Karpas-422 (cell line): ENCODE data around the gene DENND5B. TPM values are rescaled to one million over a fixed set of nuclear protein-coding genes. Genes with fewer than 3 reads are reported as not detected.
"Not testable (repeated sequence)": the region's sequence is repeated elsewhere in the genome, so short reads cannot be mapped to it uniquely, and the experiment has no call there.

ENCODE experiments used
- DNase-seq: peaks from one replicate; pipeline ENCODE4 v3.0.0-alpha.2; 2015
- H2AFZ ChIP-seq: fragments of 200-600 bp; sonication (generic); 2 replicates; pipeline ENCODE4 v1.6.1; 2014; ENCODE audit warnings: antibody characterized with exemption, low read length, mixed read lengths
- H3K27ac ChIP-seq: fragments of 200-600 bp; sonication (generic); 2 replicates; pipeline ENCODE4 v1.5.1; 2014; ENCODE audit warnings: mild to moderate bottlenecking, low read length, moderate library complexity
- H3K27me3 ChIP-seq: fragments of 200-600 bp; sonication (generic); 2 replicates; pipeline ENCODE4 v1.6.1; 2014; ENCODE audit warnings: low read length, mixed read lengths
- H3K36me3 ChIP-seq: fragments of 200-600 bp; sonication (generic); 2 replicates; pipeline ENCODE4 v1.6.1; 2014; ENCODE audit warnings: low read length, mixed read lengths; ENCODE audit not compliant: insufficient read depth
- H3K4me1 ChIP-seq: fragments of 200-600 bp; sonication (generic); 2 replicates; pipeline ENCODE4 v1.6.1; 2014; ENCODE audit warnings: mild to moderate bottlenecking, low read length, mixed read lengths
- H3K4me2 ChIP-seq: fragments of 200-600 bp; sonication (generic); 2 replicates; pipeline ENCODE4 v1.6.1; 2014; ENCODE audit warnings: low read length, low read depth, mild to moderate bottlenecking; ENCODE audit not compliant: poor library complexity, severe bottlenecking
- H3K4me3 ChIP-seq: fragments of 200-600 bp; sonication (generic); 2 replicates; pipeline ENCODE4 v1.5.1; 2014; ENCODE audit warnings: mild to moderate bottlenecking, antibody characterized with exemption, low read length, mixed read lengths
- H3K79me2 ChIP-seq: fragments of 200-600 bp; sonication (generic); 2 replicates; pipeline ENCODE4 v1.6.1; 2014; ENCODE audit warnings: mild to moderate bottlenecking, low read length, mixed read lengths
- H3K9ac ChIP-seq: fragments of 200-600 bp; sonication (generic); 2 replicates; pipeline ENCODE4 v1.6.0; 2014; ENCODE audit warnings: low read length
- H3K9me2 ChIP-seq: fragments of 200-600 bp; sonication (generic), shearing (Covaris generic); replicated peaks from 2 replicates; pipeline ENCODE4 v1.6.0; 2014; ENCODE audit warnings: mild to moderate bottlenecking, low read length, moderate library complexity; ENCODE audit not compliant: insufficient read depth
- H3K9me3 ChIP-seq: fragments of 300-700, 200-600 bp; sonication (generic); 2 replicates; pipeline ENCODE4 v1.6.1; 2014; ENCODE audit warnings: low read length, mixed read lengths
- H4K20me1 ChIP-seq: fragments of 200-600 bp; sonication (generic); 2 replicates; pipeline ENCODE4 v1.6.1; 2014; ENCODE audit warnings: mild to moderate bottlenecking, antibody characterized with exemption, low read length, low read depth; ENCODE audit not compliant: insufficient read depth
- total RNA-seq: library from RNA; depleted of rRNA; stranded (reverse); fragments of >200 nt; shearing (Covaris generic); gene quantifications from 2 replicates; pipeline ENCODE4 v1.2.3, GENCODE V29; 2014; ENCODE audit warnings: low replicate concordance

DENND5B gene
- total RNA-seq, 1 experiment from 2014 or later: 5.5 TPM

- Histone ChIP-seq H3K36me3 (no peaks in the 10 kb centered on the region), H3K27ac (no peak overlapping the region)
Measured at GRCh38 chr12:31478898-31479297, 112.0 kb downstream of the DENND5B start.

GRCh38 chr12:31478425-31478824 lies 112.5 kb downstream of the DENND5B start:
- Histone ChIP-seq H2AFZ (no peak overlapping the region), H3K4me1 (peaks cover 10% of the 10 kb centered on the region), H3K9ac (no peak overlapping the region), H3K4me2 (no peak overlapping the region), H3K36me3 (no peaks in the 10 kb centered on the region), H3K4me3 (no peak overlapping the region), H3K9me3 (no peaks in the 10 kb centered on the region), H3K27me3 (no peaks in the 10 kb centered on the region), H3K79me2 (no peaks in the 10 kb centered on the region), H4K20me1 (no peaks in the 10 kb centered on the region), H3K27ac (no peak overlapping the region), H3K9me2 (no peaks in the 10 kb centered on the region)
- DNase-seq: no peak

More at GRCh38 chr12:31478898-31479297, 112.0 kb downstream of the DENND5B start:
- Histone ChIP-seq H3K9ac (no peak overlapping the region), H2AFZ (no peak overlapping the region), H3K4me2 (no peak overlapping the region), H3K4me3 (no peak overlapping the region), H3K79me2 (no peaks in the 10 kb centered on the region), H3K9me3 (no peaks in the 10 kb centered on the region), H3K4me1 (peaks cover 10% of the 10 kb centered on the region), H3K27me3 (no peaks in the 10 kb centered on the region), H4K20me1 (no peaks in the 10 kb centered on the region), H3K9me2 (no peaks in the 10 kb centered on the region)
- DNase-seq: no peak

GRCh38 chr12:31477687-31478086 lies 113.2 kb downstream of the DENND5B start:
- Histone ChIP-seq H3K4me2 (no peak overlapping the region), H3K4me1 (peaks cover 10% of the 10 kb centered on the region), H3K27ac (no peak overlapping the region), H3K27me3 (no peaks in the 10 kb centered on the region), H3K9me2 (no peaks in the 10 kb centered on the region), H3K36me3 (no peaks in the 10 kb centered on the region), H3K9me3 (no peaks in the 10 kb centered on the region), H3K9ac (no peak overlapping the region), H4K20me1 (no peaks in the 10 kb centered on the region), H3K4me3 (no peak overlapping the region), H2AFZ (no peak overlapping the region), H3K79me2 (no peaks in the 10 kb centered on the region)
- no peak for DNase-seq

- no peak overlapping the region for H2AFZ ChIP-seq
- no peak overlapping the region for H3K9ac ChIP-seq
- H3K79me2 ChIP-seq: no peaks in the 10 kb centered on the region
- H3K36me3 ChIP-seq: no peaks in the 10 kb centered on the region
- no peaks in the 10 kb centered on the region for H3K9me2 ChIP-seq
- peaks cover 10% of the 10 kb centered on the region for H3K4me1 ChIP-seq
- H3K4me2 ChIP-seq: no peak overlapping the region
- H3K27me3 ChIP-seq: no peaks in the 10 kb centered on the region
- H3K4me3 ChIP-seq: no peak overlapping the region
- H3K27ac ChIP-seq: no peak overlapping the region
- H4K20me1 ChIP-seq: no peaks in the 10 kb centered on the region
- no peak for DNase-seq
- H3K9me3 ChIP-seq: no peaks in the 10 kb centered on the region
Measured at GRCh38 chr12:31476437-31476836, 114.5 kb downstream of the DENND5B start.

GRCh38 chr12:31475610-31476009 lies 115.3 kb downstream of the DENND5B start:
- H3K4me3 ChIP-seq: not testable (repeated sequence)

GRCh38 chr12:31474751-31475150 lies 116.2 kb downstream of the DENND5B start:
- Histone ChIP-seq H3K27ac (no peak overlapping the region), H3K27me3 (no peaks in the 10 kb centered on the region), H3K9ac (no peak overlapping the region), H2AFZ (no peak overlapping the region), H3K79me2 (no peaks in the 10 kb centered on the region), H4K20me1 (no peaks in the 10 kb centered on the region), H3K9me2 (no peaks in the 10 kb centered on the region), H3K36me3 (no peaks in the 10 kb centered on the region), H3K4me3 (no peak overlapping the region), H3K4me2 (no peak overlapping the region), H3K4me1 (peaks cover 7% of the 10 kb centered on the region), H3K9me3 (no peaks in the 10 kb centered on the region)
- no peak for DNase-seq

More at GRCh38 chr12:31475610-31476009, 115.3 kb downstream of the DENND5B start:
- H3K4me2 ChIP-seq, H3K9me3 ChIP-seq, H3K9ac ChIP-seq, H3K36me3 ChIP-seq, DNase-seq, H2AFZ ChIP-seq, H4K20me1 ChIP-seq, H3K27ac ChIP-seq, H3K79me2 ChIP-seq, H3K27me3 ChIP-seq, H3K9me2 ChIP-seq: not testable (repeated sequence)
- H3K4me1 ChIP-seq: peaks cover 10% of the 10 kb centered on the region

- no peaks in the 10 kb centered on the region for H3K4me1 ChIP-seq
- H3K36me3 ChIP-seq: no peaks in the 10 kb centered on the region
- no peaks in the 10 kb centered on the region for H4K20me1 ChIP-seq
- H2AFZ ChIP-seq: no peak overlapping the region
- no peaks in the 10 kb centered on the region for H3K9me3 ChIP-seq
- no peak overlapping the region for H3K4me2 ChIP-seq
- H3K9ac ChIP-seq: no peak overlapping the region
- no peaks in the 10 kb centered on the region for H3K79me2 ChIP-seq
- H3K27ac ChIP-seq: no peak overlapping the region
- DNase-seq: no peak
- H3K4me3 ChIP-seq: no peak overlapping the region
- H3K27me3 ChIP-seq: no peaks in the 10 kb centered on the region
- no peaks in the 10 kb centered on the region for H3K9me2 ChIP-seq
Measured at GRCh38 chr12:31471823-31472222, 119.1 kb downstream of the DENND5B start.

GRCh38 chr12:31471051-31471450 lies 119.9 kb downstream of the DENND5B start:
- H3K9me3 ChIP-seq: no peaks in the 10 kb centered on the region
- H3K4me2 ChIP-seq: no peak overlapping the region
- no peak overlapping the region for H3K9ac ChIP-seq
- H4K20me1 ChIP-seq: no peaks in the 10 kb centered on the region
- no peaks in the 10 kb centered on the region for H3K9me2 ChIP-seq
- H3K79me2 ChIP-seq: no peaks in the 10 kb centered on the region
- no peaks in the 10 kb centered on the region for H3K27me3 ChIP-seq
- no peaks in the 10 kb centered on the region for H3K4me1 ChIP-seq
- H2AFZ ChIP-seq: no peak overlapping the region
- H3K27ac ChIP-seq: no peak overlapping the region
- DNase-seq: no peak
- no peaks in the 10 kb centered on the region for H3K36me3 ChIP-seq
- H3K4me3 ChIP-seq: no peak overlapping the region

GRCh38 chr12:31470459-31470858 lies 120.5 kb downstream of the DENND5B start:
- Histone ChIP-seq H3K9me3 (no peaks in the 10 kb centered on the region), H3K4me3 (no peak overlapping the region), H3K27me3 (no peaks in the 10 kb centered on the region), H3K4me2 (no peak overlapping the region), H3K9ac (no peak overlapping the region), H3K9me2 (no peaks in the 10 kb centered on the region), H4K20me1 (no peaks in the 10 kb centered on the region), H3K27ac (no peak overlapping the region), H3K4me1 (no peaks in the 10 kb centered on the region), H3K79me2 (no peaks in the 10 kb centered on the region), H2AFZ (no peak overlapping the region), H3K36me3 (no peaks in the 10 kb centered on the region)
- DNase-seq: no peak
